Liver (tissue), 9 donors: Measurements from ENCODE around the gene CEP350. TPM values are rescaled to one million over a fixed set of nuclear protein-coding genes. Genes with fewer than 3 reads are reported as not detected.

Source experiments
- DNase-seq: peaks from one replicate; pipeline ENCODE4 v3.0.0-alpha.2; 2017; ENCODE audit warnings: low spot score
- H3K27ac ChIP-seq, 2 donors: one replicate each; pipeline ENCODE4 v1.7.0; 2013; ENCODE audit warnings: inconsistent platforms in 2 of 2, low read length in 2 of 2, control low read depth in 1 of 2, low read depth in 1 of 2, mild to moderate bottlenecking in 1 of 2
- H3K27me3 ChIP-seq, 4 donors: one replicate each; pipeline versions ENCODE4 v1.6.1 to v1.7.0; 2013; ENCODE audit warnings: low read length in 3 of 4, inconsistent platforms in 1 of 4, mild to moderate bottlenecking in 1 of 4, moderate library complexity in 1 of 4; ENCODE audit not compliant: control insufficient read depth in 4 of 4, insufficient read depth in 4 of 4
- H3K36me3 ChIP-seq, 4 donors: one replicate each; pipeline versions ENCODE4 v1.6.1 to v1.7.0; 2013; ENCODE audit warnings: low read length in 3 of 4, mild to moderate bottlenecking in 3 of 4, low read depth in 1 of 4, moderate library complexity in 1 of 4; ENCODE audit not compliant: control insufficient read depth in 4 of 4, insufficient read depth in 3 of 4
- H3K4me1 ChIP-seq, 4 donors: one replicate each; pipeline versions ENCODE4 v1.6.1 to v1.7.0; 2013; ENCODE audit warnings: low read length in 3 of 4, mild to moderate bottlenecking in 3 of 4, moderate library complexity in 1 of 4; ENCODE audit not compliant: control insufficient read depth in 4 of 4, insufficient read depth in 4 of 4
- H3K4me3 ChIP-seq, 3 donors: one replicate each; pipeline versions ENCODE4 v1.6.1 to v1.7.0; 2013; ENCODE audit warnings: low read length in 3 of 3, control low read depth in 1 of 3, low read depth in 1 of 3, mild to moderate bottlenecking in 1 of 3
- H3K9ac ChIP-seq, 2 donors: one replicate each; pipeline ENCODE4 v1.7.0; 2013; ENCODE audit warnings: low read length in 2 of 2, mild to moderate bottlenecking in 2 of 2, moderate library complexity in 2 of 2, control low read depth in 1 of 2, low read depth in 1 of 2
- H3K9me3 ChIP-seq, 4 donors: one replicate each; pipeline versions ENCODE4 v1.6.1 to v1.7.0; 2013; ENCODE audit warnings: low read length in 3 of 4; ENCODE audit not compliant: control insufficient read depth in 4 of 4
- EGR1 ChIP-seq, 2 donors: IDR thresholded peaks; 2 replicates each; pipeline ENCODE4 v1.6.1; 2016 to 2018; ENCODE audit warnings: antibody characterized with exemption in 2 of 2, low read depth in 2 of 2
- FOXA1 ChIP-seq: IDR thresholded peaks from 2 replicates; pipeline ENCODE4 v1.6.1; 2016; ENCODE audit warnings: antibody characterized with exemption
- FOXA2 ChIP-seq: IDR thresholded peaks from 2 replicates; pipeline ENCODE4 v1.6.1; 2016; ENCODE audit warnings: antibody characterized with exemption
- GABPA ChIP-seq, 2 donors: IDR thresholded peaks in 1 of 2; conservative IDR thresholded peaks in 1 of 2; 2 replicates each; pipeline ENCODE4 v1.6.1; 2016; ENCODE audit warnings: antibody characterized with exemption in 2 of 2, mild to moderate bottlenecking in 1 of 2, moderate library complexity in 1 of 2
- HNF4A ChIP-seq, 2 donors: conservative IDR thresholded peaks; 2 replicates each; pipeline ENCODE4 v1.6.1; 2016; ENCODE audit warnings: antibody characterized with exemption in 2 of 2, mild to moderate bottlenecking in 2 of 2
- HNF4G ChIP-seq: IDR thresholded peaks from 2 replicates; pipeline ENCODE4 v1.6.1; 2016; ENCODE audit warnings: antibody characterized with exemption
- NR2F2 ChIP-seq: IDR thresholded peaks from 2 replicates; pipeline ENCODE4 v1.6.1; 2016; ENCODE audit warnings: antibody characterized with exemption
- RXRA ChIP-seq, 2 donors: IDR thresholded peaks; 2 replicates each; pipeline ENCODE4 v1.6.1; 2017 to 2018; ENCODE audit warnings: antibody characterized with exemption in 2 of 2, mild to moderate bottlenecking in 1 of 2
- TAF1 ChIP-seq: conservative IDR thresholded peaks from 2 replicates; pipeline ENCODE4 v1.6.1; 2016; ENCODE audit warnings: antibody characterized with exemption, mild to moderate bottlenecking
- YY1 ChIP-seq: IDR thresholded peaks from 2 replicates; pipeline ENCODE4 v1.6.1; 2016; ENCODE audit warnings: antibody characterized with exemption, mild to moderate bottlenecking
- WGBS: extraction: QIAGEN DNeasy Blood & Tissue Kit; methylation state at CpG from one replicate; pipeline ENCODE4 v1.1.7; 2013; 5-methylcytosine and 5-hydroxymethylcytosine counted together
- polyA plus RNA-seq, 2 donors: library from polyadenylated mRNA; stranded (reverse) in 1 of 2; unstranded in 1 of 2; fragments of 200-250 nt in 1 of 2; fragments of >200 nt in 1 of 2; fragmentation: Nextera tagmentation in 1 of 2; extraction: Ambion mirVana in 1 of 2; gene quantifications; one replicate each; pipeline versions ENCODE4 v1.2.1 to v1.2.3, GENCODE V29; 2013 to 2015
- total RNA-seq, 2 donors: library from RNA; depleted of rRNA; stranded (reverse); fragments of >200 nt; gene quantifications; one replicate each; pipeline ENCODE4 v1.2.3, GENCODE V29; 2014
- TF ChIP-seq, protein P1 (sequence below): IDR thresholded peaks from 2 replicates; pipeline ENCODE4 v1.6.1; 2016; ENCODE audit warnings: antibody characterized with exemption, mild to moderate bottlenecking
- TF ChIP-seq, protein P2 (sequence below): IDR thresholded peaks from 2 replicates; pipeline ENCODE4 v1.6.1; 2016; ENCODE audit warnings: antibody characterized with exemption
- TF ChIP-seq, protein P3 (sequence below): fragments of 150-350 bp; IDR thresholded peaks from 2 replicates; pipeline ENCODE4 v1.5.1; 2017; ENCODE audit warnings: improper control_type of control experiment, low read depth, low read length; ENCODE audit not compliant: missing input control
- TF ChIP-seq, protein P4 (sequence below): IDR thresholded peaks from 2 replicates; pipeline ENCODE4 v1.6.1; 2016; ENCODE audit warnings: antibody characterized with exemption
- donor health status: healthy.
- donor health status: healthy.
- donor health status: healthy.
- donor health status: healthy.
- donor health status: healthy.

CEP350 gene
- total and polyA plus RNA-seq, 4 donors = 4.5 to 49.0 (median 18.9) TPM

DNA sequence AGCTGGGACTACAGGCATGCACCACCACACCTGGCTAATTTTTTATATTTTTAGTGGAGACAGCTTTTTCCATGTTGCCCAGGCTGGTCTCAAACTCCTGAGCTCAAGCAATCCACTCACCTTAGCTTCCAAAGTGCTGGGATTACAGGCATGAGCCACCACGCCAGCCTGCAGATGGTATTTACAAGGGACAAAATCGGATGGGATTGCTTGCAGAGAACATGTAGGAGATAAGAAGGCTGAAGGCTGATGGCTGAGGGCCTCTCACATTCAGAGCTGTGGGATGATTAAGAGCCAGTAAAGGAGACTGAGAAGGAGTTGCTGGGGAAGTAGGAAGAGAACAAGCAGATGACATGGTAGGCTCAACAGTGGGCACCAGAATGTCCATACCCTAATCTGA lies 176.0 kb downstream of the CEP350 start:
- no peaks in the 10 kb centered on the region for H3K27me3 ChIP-seq
- no peak overlapping the region for H3K27ac ChIP-seq
- no peaks in the 10 kb centered on the region for H3K9me3 ChIP-seq
- H3K9ac ChIP-seq = no peak overlapping the region
- H3K36me3 ChIP-seq = no peaks in the 10 kb centered on the region
- H3K4me3 ChIP-seq = no peak overlapping the region
- peaks cover 0 to 6% (median 3%) of the 10 kb centered on the region in 4 donors for H3K4me1 ChIP-seq
- DNase-seq = no peak
- TF ChIP-seq, protein P1, sequence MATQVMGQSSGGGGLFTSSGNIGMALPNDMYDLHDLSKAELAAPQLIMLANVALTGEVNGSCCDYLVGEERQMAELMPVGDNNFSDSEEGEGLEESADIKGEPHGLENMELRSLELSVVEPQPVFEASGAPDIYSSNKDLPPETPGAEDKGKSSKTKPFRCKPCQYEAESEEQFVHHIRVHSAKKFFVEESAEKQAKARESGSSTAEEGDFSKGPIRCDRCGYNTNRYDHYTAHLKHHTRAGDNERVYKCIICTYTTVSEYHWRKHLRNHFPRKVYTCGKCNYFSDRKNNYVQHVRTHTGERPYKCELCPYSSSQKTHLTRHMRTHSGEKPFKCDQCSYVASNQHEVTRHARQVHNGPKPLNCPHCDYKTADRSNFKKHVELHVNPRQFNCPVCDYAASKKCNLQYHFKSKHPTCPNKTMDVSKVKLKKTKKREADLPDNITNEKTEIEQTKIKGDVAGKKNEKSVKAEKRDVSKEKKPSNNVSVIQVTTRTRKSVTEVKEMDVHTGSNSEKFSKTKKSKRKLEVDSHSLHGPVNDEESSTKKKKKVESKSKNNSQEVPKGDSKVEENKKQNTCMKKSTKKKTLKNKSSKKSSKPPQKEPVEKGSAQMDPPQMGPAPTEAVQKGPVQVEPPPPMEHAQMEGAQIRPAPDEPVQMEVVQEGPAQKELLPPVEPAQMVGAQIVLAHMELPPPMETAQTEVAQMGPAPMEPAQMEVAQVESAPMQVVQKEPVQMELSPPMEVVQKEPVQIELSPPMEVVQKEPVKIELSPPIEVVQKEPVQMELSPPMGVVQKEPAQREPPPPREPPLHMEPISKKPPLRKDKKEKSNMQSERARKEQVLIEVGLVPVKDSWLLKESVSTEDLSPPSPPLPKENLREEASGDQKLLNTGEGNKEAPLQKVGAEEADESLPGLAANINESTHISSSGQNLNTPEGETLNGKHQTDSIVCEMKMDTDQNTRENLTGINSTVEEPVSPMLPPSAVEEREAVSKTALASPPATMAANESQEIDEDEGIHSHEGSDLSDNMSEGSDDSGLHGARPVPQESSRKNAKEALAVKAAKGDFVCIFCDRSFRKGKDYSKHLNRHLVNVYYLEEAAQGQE = no peak
- no peak for TF ChIP-seq FOXA1
- TF ChIP-seq NR2F2 = no peak
- TF ChIP-seq, protein P2, sequence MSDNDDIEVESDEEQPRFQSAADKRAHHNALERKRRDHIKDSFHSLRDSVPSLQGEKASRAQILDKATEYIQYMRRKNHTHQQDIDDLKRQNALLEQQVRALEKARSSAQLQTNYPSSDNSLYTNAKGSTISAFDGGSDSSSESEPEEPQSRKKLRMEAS = no peak
- no peak for TF ChIP-seq EGR1 (IDR thresholded peaks at IDR 0.05; ENCODE audit: low read depth in 2 of 2)
- no peak for TF ChIP-seq TAF1
- no peak for TF ChIP-seq FOXA2
- TF ChIP-seq, protein P3, sequence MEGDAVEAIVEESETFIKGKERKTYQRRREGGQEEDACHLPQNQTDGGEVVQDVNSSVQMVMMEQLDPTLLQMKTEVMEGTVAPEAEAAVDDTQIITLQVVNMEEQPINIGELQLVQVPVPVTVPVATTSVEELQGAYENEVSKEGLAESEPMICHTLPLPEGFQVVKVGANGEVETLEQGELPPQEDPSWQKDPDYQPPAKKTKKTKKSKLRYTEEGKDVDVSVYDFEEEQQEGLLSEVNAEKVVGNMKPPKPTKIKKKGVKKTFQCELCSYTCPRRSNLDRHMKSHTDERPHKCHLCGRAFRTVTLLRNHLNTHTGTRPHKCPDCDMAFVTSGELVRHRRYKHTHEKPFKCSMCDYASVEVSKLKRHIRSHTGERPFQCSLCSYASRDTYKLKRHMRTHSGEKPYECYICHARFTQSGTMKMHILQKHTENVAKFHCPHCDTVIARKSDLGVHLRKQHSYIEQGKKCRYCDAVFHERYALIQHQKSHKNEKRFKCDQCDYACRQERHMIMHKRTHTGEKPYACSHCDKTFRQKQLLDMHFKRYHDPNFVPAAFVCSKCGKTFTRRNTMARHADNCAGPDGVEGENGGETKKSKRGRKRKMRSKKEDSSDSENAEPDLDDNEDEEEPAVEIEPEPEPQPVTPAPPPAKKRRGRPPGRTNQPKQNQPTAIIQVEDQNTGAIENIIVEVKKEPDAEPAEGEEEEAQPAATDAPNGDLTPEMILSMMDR = no peak
- no peak for TF ChIP-seq GABPA (IDR thresholded peaks at IDR 0.05 in 1 of 2, conservative IDR thresholded peaks at IDR 0.05 in 1 of 2)
- TF ChIP-seq HNF4A (conservative IDR thresholded peaks at IDR 0.05) = no peak
- TF ChIP-seq, protein P4, sequence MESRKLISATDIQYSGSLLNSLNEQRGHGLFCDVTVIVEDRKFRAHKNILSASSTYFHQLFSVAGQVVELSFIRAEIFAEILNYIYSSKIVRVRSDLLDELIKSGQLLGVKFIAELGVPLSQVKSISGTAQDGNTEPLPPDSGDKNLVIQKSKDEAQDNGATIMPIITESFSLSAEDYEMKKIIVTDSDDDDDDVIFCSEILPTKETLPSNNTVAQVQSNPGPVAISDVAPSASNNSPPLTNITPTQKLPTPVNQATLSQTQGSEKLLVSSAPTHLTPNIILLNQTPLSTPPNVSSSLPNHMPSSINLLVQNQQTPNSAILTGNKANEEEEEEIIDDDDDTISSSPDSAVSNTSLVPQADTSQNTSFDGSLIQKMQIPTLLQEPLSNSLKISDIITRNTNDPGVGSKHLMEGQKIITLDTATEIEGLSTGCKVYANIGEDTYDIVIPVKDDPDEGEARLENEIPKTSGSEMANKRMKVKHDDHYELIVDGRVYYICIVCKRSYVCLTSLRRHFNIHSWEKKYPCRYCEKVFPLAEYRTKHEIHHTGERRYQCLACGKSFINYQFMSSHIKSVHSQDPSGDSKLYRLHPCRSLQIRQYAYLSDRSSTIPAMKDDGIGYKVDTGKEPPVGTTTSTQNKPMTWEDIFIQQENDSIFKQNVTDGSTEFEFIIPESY = no peak
- TF ChIP-seq YY1 = no peak
- no peak for TF ChIP-seq HNF4G
- no peak for TF ChIP-seq RXRA (IDR thresholded peaks at IDR 0.05)
- WGBS = 93% methylated on average over 2 of the region's 2 CpGs

DNA sequence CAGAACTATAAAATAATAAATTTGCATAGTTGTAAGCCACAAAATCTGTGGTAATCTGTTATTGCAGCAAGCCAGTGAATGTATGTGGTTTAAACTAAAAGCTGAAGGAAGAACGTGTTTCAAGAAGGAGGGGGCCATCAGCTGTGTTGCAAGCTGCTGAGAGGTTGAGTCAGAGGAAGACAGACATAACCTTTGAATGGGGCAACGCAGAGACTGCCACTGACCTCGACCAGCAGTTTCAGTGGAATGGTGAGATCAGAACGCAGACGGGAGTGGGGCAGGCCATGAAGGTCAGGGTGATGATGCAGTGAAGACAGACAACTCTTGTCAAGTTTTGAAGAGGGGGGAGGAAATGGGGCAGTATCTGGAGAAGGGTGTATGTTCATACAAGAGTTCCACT lies 176.9 kb downstream of the CEP350 start:
- no peaks in the 10 kb centered on the region for H3K9me3 ChIP-seq
- DNase-seq = no peak
- H3K36me3 ChIP-seq = no peaks in the 10 kb centered on the region
- H3K9ac ChIP-seq = no peak overlapping the region
- 75% methylated on average over 5 of the region's 5 CpGs for WGBS
- no peaks in the 10 kb centered on the region for H3K27me3 ChIP-seq
- peaks cover 0 to 6% (median 3%) of the 10 kb centered on the region in 4 donors for H3K4me1 ChIP-seq
- no peak overlapping the region for H3K4me3 ChIP-seq
- TF ChIP-seq HNF4A (conservative IDR thresholded peaks at IDR 0.05) (no peak), RXRA (IDR thresholded peaks at IDR 0.05) (no peak)
- H3K27ac ChIP-seq = no peak overlapping the region
